Type B pancreatic cell (in vitro differentiated cells): ENCODE results near the gene CDK19. TPM values are rescaled to one million over a fixed set of nuclear protein-coding genes. Genes with fewer than 3 reads are reported as not detected.

Experiments used
- DNase-seq: peaks from one replicate; pipeline ENCODE4 v3.0.0; 2021; ENCODE audit warnings: mixed read lengths; ENCODE audit not compliant: unreplicated experiment; ENCODE audit errors: extremely low spot score
- H3K27ac Mint-ChIP-seq: 2 replicates; pipeline ENCODE4 v1.8.0; 2021; ENCODE audit warnings: mild to moderate bottlenecking, mixed read lengths
- H3K27me3 Mint-ChIP-seq: 2 replicates; pipeline ENCODE4 v1.8.0; 2021; ENCODE audit warnings: mixed read lengths
- H3K36me3 Mint-ChIP-seq: 2 replicates; pipeline ENCODE4 v1.8.0; 2021; ENCODE audit warnings: mixed read lengths
- H3K4me1 Mint-ChIP-seq: one replicate; pipeline ENCODE4 v1.8.0; 2021; ENCODE audit warnings: mixed read lengths; ENCODE audit not compliant: unreplicated experiment
- H3K4me3 Mint-ChIP-seq: 2 replicates; pipeline ENCODE4 v1.8.0; 2021; ENCODE audit warnings: mild to moderate bottlenecking, mixed read lengths
- H3K9me3 Mint-ChIP-seq: 2 replicates; pipeline ENCODE4 v1.8.0; 2021; ENCODE audit warnings: mixed read lengths
- total RNA-seq: library from RNA; stranded (reverse); gene quantifications from 2 replicates; pipeline ENCODE4 v1.2.1, GENCODE V29; 2021; ENCODE audit warnings: low replicate concordance
- TF ChIP-seq, protein P1 (sequence below): fragments of 200-600 bp; sonication (generic); conservative IDR thresholded peaks from 2 replicates; pipeline ENCODE4 v1.5.0; 2021; ENCODE audit warnings: antibody characterized with exemption, mild to moderate bottlenecking

The CDK19 gene
- total RNA-seq, 1 donor from 2014 or later, result 27.2 TPM

DNA sequence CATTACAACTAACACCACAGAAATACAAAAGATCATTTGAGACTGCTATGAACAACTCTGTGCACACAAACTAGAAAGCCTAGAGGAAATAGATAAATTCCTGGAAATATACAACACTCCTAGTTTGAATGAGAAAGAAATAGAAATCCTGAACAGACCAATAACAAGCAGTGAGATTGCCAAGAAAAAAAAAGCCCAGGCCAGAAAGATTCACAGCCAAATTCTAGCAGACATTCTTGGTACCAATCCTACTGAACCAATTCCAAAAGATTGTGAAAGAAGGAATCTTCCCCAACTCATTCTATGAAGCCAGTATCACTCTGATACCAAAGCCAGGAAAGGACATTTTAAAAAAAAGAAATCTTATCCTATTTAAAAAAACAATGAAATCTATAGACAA, 7.0 kb upstream of the CDK19 start:
- H3K9me3 Mint-ChIP-seq, result no peaks in the 10 kb centered on the region
- TF ChIP-seq, protein P1, sequence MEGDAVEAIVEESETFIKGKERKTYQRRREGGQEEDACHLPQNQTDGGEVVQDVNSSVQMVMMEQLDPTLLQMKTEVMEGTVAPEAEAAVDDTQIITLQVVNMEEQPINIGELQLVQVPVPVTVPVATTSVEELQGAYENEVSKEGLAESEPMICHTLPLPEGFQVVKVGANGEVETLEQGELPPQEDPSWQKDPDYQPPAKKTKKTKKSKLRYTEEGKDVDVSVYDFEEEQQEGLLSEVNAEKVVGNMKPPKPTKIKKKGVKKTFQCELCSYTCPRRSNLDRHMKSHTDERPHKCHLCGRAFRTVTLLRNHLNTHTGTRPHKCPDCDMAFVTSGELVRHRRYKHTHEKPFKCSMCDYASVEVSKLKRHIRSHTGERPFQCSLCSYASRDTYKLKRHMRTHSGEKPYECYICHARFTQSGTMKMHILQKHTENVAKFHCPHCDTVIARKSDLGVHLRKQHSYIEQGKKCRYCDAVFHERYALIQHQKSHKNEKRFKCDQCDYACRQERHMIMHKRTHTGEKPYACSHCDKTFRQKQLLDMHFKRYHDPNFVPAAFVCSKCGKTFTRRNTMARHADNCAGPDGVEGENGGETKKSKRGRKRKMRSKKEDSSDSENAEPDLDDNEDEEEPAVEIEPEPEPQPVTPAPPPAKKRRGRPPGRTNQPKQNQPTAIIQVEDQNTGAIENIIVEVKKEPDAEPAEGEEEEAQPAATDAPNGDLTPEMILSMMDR, result no peak
- no peak for DNase-seq
- H3K4me3 Mint-ChIP-seq, result no peak overlapping the region
- H3K27ac Mint-ChIP-seq, result no peak overlapping the region
- H3K27me3 Mint-ChIP-seq, result no peaks in the 10 kb centered on the region
- H3K4me1 Mint-ChIP-seq, result no peaks in the 10 kb centered on the region
- H3K36me3 Mint-ChIP-seq, result no peaks in the 10 kb centered on the region

DNA sequence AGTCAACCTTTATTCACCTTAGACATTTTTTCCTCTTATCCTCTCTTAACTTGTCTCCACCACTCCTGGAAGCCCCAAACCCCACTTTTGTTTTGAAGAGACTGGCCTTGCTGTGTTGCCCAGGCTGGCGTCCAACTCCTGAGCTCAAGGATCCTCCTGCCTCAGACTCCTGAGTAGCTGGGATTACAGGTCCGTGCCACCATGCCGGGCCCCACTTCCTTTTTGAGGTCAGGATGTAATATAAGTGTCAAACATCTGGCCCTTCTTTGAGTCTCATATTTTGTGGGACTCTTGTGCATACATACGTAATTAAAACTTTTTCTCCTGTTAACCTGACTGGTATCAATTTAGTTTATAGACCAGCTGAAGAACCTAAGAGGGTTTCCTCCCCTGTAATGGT, 1.4 kb upstream of the CDK19 start:
- no peaks in the 10 kb centered on the region for H3K27me3 Mint-ChIP-seq
- no peaks in the 10 kb centered on the region for H3K36me3 Mint-ChIP-seq
- DNase-seq, result no peak
- peak overlapping the region; percentile 100 for H3K27ac Mint-ChIP-seq
- TF ChIP-seq, protein P1, result no peak
- no peaks in the 10 kb centered on the region for H3K9me3 Mint-ChIP-seq
- peaks cover 20% of the 10 kb centered on the region for H3K4me1 Mint-ChIP-seq
- peak overlapping the region; percentile 98 for H3K4me3 Mint-ChIP-seq

DNA sequence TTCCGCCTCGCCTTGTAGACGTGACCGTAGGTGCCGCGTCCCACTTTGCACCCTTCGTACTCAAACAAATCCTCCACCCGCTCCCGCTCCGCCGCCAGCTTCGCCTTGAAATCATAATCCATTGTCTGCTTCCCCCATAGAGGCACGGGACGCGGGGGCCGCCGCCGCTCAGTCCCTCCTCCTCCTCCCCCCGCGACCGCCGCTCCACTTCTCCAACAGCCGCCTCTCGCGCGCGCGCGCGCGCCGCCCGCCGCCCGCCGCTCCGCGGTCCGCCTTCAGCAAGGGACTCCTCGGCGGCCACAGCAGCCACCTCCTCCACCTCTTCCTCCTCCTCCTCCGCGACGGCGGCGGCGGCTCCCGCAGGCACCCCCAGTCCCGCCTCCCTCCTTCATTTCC, 256 bp downstream of the CDK19 start:
- Mint-ChIP-seq H3K27ac (peak overlapping the region; percentile 100), H3K27me3 (no peaks in the 10 kb centered on the region), H3K4me3 (peak overlapping the region; percentile 98)

DNA sequence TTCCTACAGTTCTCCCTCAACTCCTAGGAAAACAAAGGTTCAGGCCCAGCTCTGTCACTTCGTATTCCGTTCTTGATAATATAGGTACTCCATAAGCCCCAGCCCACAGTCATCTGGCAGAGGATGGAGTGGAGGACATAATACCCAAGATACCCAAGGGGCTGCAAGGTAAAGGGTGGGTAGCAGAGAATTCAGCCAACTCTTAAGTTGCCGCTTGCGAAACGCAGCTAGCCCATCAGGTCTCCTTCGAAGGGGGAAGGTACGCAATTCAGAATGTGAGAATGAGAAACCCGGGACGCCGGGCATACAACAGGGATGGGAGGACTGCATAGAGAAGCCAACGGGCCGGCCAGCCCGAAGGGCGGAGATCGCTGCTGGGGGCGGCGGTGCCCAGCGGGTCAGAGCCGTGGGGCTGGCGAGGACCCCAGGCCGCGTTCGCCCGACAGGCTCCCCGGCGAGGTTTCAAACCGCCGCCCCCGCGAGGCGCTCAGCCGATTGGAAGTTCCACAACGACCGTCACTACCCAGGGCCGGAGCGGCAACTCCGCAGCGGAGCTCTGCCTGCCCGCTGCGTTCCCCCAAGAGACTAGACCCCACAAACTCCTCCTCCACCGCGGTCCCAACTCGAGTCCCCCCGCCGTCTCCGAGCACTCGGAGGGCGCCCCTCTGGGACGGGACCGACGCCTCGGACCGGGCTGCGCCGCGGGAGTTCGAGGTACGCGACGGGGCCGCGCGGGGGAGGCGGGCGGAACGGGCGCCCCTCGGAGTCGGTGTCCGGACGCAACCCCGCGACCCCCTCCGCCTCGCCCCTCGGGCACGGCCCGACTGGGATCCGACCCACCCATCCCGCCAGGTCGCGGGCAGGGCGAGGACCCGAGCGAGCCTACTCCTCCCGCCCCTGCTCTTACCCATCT, 911 bp downstream of the CDK19 start:
- Mint-ChIP-seq H3K9me3 (peaks cover 7% of the 10 kb centered on the region), H3K4me1 (peaks cover 20% of the 10 kb centered on the region), H3K36me3 (peaks cover 8% of the 10 kb centered on the region), H3K27me3 (no peaks in the 10 kb centered on the region), H3K4me3 (peak overlapping the region; percentile 98), H3K27ac (peak overlapping the region; percentile 100)
- TF ChIP-seq, protein P1, result no peak
- peak; percentile 76 for DNase-seq

More for the DNA sequence above, 256 bp downstream of the CDK19 start:
- TF ChIP-seq, protein P1, result no peak
- no peak for DNase-seq
- H3K4me1 Mint-ChIP-seq, result peaks cover 20% of the 10 kb centered on the region
- H3K9me3 Mint-ChIP-seq, result peaks cover 2% of the 10 kb centered on the region
- peaks cover 2% of the 10 kb centered on the region for H3K36me3 Mint-ChIP-seq

DNA sequence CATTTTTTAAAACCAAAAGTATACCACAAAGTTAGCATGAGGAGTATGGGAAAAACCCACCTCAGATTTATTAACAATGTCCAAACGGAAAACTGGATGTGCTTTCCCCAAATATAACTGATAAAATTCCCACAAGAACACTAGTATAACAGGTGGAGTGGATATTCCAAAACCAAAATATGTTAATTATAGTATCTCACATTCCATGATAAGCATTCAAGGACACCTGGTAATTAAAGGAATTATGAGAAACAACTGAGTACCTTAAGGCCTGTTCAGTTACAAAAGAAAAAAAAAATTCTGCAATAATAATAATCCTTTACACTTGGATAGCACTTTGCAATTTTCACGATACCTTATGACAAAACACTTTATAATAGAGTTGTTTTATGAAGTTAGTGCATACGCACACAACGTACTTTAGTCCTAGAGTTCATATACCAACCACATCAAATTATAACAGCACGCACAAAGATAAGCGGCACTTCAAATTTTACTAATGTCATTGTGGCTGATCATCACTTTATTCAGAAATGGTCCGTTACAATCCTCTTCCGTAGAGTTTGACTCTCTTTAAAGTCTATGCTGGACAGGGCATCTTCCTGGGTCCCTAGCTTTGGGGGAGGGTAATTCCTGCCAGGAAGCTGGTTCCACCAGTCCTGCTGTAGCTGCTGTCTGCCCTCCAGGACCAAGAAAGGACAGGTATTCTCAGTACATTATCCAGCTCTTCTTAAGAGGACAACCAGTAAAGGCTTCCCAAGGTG, 1.7 kb downstream of the CDK19 start:
- Mint-ChIP-seq H3K4me3 (peak overlapping the region; percentile 96), H3K4me1 (peaks cover 20% of the 10 kb centered on the region), H3K27ac (peak overlapping the region; percentile 92), H3K9me3 (peaks cover 7% of the 10 kb centered on the region), H3K27me3 (no peaks in the 10 kb centered on the region), H3K36me3 (peaks cover 8% of the 10 kb centered on the region)
- no peak for DNase-seq
- TF ChIP-seq, protein P1, result no peak
